HG03565 (cell line): ENCODE results near the gene CDC27.
"Not testable (repeated sequence)": the region's sequence is repeated elsewhere in the genome, so short reads cannot be mapped to it uniquely, and the experiment has no call there.

Experiments
- ATAC-seq: cut with Tn5 transposase; IDR thresholded peaks from one replicate; pipeline ENCODE4 v1.9.1; 2021; ENCODE audit warnings: mild to moderate bottlenecking, moderate library complexity; ENCODE audit not compliant: unreplicated experiment

Gene CDC27, protein sequence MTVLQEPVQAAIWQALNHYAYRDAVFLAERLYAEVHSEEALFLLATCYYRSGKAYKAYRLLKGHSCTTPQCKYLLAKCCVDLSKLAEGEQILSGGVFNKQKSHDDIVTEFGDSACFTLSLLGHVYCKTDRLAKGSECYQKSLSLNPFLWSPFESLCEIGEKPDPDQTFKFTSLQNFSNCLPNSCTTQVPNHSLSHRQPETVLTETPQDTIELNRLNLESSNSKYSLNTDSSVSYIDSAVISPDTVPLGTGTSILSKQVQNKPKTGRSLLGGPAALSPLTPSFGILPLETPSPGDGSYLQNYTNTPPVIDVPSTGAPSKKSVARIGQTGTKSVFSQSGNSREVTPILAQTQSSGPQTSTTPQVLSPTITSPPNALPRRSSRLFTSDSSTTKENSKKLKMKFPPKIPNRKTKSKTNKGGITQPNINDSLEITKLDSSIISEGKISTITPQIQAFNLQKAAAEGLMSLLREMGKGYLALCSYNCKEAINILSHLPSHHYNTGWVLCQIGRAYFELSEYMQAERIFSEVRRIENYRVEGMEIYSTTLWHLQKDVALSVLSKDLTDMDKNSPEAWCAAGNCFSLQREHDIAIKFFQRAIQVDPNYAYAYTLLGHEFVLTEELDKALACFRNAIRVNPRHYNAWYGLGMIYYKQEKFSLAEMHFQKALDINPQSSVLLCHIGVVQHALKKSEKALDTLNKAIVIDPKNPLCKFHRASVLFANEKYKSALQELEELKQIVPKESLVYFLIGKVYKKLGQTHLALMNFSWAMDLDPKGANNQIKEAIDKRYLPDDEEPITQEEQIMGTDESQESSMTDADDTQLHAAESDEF

DNA sequence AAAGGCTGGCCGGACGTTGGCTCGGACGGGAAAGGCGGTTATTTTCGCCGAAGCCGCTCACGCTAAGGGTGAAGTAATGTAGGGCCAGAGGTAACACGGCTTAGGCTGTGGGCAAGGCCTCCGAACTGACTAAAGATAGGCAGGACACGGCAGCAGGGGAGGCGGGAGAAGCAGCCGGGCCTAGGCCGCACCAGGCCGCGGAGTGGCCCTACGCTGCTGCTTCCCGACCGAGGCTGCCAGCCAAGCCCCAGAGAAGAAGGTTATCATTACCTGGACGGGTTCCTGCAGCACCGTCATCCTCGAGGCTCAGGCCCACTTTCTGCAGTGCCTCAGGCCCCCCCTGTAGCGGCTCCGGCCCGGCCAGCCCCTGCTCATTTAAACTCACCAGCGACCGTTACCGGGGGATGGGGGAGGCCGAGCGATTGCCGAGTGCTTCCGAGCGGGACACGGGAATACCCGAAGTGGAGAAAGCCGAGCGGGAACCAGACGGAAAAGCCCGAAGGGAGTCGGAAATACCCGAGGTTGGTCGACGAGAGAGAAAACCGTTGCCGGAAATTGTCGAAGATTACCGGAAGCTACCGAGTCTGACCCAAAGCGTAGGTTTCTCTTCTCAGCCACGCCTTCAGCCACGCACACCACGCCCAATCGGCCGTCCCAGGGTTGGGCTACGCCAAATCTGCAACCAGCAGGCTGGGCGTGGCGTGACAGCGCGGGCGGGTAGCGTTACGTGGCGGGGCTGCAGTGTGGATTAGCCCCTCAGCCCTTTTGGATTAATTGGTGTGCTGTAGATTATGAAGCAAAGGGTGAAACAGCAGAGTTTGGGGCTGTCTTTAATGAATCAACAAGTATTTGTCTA, at the start of gene CDC27:
Gene CDC27, minus strand, starts transcription at position 420 of the 856 bp plus-strand sequence. Its CDS starts 123 bp downstream, at position 297.
- peak; percentile 89 for ATAC-seq

DNA sequence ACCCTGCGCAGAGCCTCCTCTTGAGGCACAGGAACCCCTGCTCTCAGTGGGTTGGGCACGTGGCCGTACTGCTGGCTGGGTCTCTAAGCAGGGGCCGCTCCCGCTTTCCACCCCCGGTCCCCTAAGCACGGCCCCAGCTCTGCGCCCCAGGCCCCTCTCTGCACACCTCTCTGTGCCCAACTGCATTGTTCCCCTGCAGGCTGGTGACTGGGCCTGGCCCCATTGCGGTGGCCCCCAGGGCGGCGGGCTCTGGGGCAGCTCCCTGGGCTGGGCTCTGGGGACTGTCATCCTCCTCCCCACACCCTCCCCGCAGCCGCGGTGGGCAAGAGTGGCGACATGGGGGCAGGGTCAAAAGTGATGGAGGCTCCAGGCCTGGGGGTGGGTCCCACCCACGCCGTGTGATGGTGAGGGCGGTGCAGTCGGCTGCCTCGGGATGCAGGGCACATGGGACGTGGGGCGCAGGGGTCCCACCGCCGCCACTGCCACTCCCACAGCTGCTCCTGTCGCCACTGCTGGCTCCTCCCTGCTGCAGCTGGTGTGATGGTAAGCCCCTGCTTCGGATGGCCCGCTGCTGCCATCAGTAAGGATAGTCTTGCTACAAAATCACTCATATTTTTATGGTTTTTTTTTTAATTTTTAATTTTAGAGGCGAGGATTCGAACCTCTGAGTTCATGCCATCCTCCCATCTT, 49.4 kb upstream of the CDC27 start:
- ATAC-seq, result no peak

DNA sequence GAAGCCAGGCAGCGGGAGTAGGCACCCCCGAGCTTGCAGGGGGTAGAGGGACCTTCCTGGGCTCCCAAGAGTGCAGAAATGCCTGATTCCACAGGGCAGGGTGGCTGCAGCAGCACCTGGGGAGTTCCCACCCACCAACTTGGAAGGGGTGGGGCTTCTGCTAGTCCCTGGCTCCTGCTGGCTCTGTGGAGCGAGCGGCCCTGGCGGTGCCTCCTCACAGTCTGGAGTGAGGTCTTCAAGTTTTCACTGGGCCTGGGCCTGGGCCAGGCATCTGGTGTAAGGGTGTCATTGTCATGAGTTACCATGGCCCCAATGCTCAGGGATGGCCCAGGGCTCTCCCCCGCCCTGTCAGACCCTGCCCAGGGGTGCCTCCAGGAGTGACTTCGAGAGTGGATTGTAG, 48.7 kb upstream of the CDC27 start:
- no peak for ATAC-seq

- ATAC-seq, result no peak
Measured at GRCh38 chr17:47235923-47236322, 46.8 kb upstream of the CDC27 start.

- ATAC-seq, result no peak
Measured at GRCh38 chr17:47235506-47235905, 46.4 kb upstream of the CDC27 start.

GRCh38 chr17:47232465-47232864, 43.4 kb upstream of the CDC27 start:
- no peak for ATAC-seq

DNA sequence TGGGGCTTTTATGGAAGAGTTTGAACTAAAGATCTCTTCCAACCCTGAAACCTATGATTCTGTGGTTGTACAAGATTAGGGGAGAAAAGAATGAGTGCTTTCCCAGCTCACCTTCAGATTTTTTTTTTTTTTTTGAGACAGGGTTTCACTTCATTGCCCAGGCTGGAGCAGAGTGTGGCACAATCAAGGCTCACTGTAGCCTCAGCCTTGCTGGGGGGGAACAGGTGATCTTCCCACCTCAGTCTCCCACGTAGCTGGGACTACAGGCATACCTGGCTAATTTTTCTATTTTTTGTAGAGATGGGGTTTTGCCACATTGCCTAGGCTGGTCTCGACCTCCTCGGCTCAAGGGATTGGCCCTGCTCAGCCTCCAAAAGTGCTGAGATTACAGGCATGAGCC, 42.8 kb upstream of the CDC27 start:
- no peak for ATAC-seq

- no peak for ATAC-seq
Measured at GRCh38 chr17:47231334-47231733, 42.2 kb upstream of the CDC27 start.

DNA sequence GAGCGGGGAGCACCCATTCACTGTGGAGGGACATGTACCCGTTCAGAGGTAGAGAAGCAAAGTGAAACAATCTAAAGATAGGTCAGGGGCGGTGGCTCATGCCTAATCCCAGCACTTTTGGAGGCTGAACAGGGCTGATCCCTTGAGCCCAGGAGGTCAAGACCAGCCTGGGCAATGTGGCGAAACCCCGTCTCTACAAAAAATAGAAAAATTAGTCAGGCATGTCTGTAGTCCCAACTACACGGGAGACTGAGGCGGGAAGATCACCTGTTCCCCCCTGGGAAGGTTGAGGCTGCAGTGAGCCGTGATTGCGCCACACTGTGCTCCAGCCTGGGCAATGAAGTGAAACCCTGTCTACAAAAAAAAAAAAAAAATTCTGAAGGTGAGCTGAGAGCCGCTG, 41.8 kb upstream of the CDC27 start:
- ATAC-seq, result no peak

GRCh38 chr17:47229535-47230443, 40.7 kb upstream of the CDC27 start:
- ATAC-seq, result peak; percentile 41

GRCh38 chr17:47227862-47228261, 38.8 kb upstream of the CDC27 start:
- ATAC-seq, result no peak

GRCh38 chr17:47225911-47226688, 37.0 kb upstream of the CDC27 start:
- ATAC-seq, result no peak

- no peak for ATAC-seq
Measured at GRCh38 chr17:47225436-47225858, 36.4 kb upstream of the CDC27 start.

GRCh38 chr17:47224966-47225365, 35.9 kb upstream of the CDC27 start:
- ATAC-seq, result no peak

- ATAC-seq, result not testable (repeated sequence)
Measured at GRCh38 chr17:47224077-47224476, 35.0 kb upstream of the CDC27 start.

DNA sequence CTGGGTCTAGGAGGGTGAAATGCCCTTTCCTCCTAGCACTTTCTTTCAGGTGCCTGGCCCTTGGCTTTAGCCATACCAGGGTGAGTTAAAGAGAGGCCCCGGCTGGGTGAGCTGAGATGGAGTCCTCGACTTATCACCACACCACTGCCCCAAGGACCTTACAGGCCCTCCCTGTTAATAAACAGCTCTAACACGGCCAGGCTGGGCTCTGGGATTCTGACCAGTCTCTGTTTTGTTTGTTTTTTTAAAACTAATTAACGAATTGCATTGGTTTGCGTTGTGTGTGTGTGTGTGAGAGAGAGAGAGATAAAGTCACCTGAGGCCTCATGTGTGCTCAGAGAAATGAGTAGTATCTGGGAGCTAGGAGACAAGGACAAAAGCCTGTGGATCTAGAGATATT, 34.4 kb upstream of the CDC27 start:
- no peak for ATAC-seq

- ATAC-seq, result no peak
Measured at GRCh38 chr17:47223007-47223406, 33.9 kb upstream of the CDC27 start.

- ATAC-seq, result no peak
Measured at GRCh38 chr17:47222047-47222446, 33.0 kb upstream of the CDC27 start.

DNA sequence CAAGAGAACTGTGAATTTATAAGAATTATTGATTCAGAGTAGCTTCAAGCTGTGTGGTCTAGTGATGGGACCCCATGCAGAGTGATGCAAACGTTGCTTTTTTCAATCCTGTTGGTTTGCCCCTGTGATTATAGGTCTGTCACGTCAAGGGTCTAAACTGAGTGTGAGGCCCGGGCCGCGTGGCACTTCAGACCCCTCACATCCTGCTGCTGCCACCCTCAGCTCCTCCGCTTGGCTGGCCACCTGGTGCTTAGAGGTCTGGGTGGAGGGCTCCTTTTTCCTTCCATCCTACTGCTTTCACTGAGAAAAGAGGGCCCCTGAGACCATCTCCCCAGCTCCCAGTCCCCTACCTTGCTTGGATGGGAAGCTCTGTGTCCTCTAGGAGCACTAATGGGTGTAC, 32.1 kb upstream of the CDC27 start:
- ATAC-seq, result no peak
